GM21360 (cell line): ENCODE data around the gene FRY.

Source experiments
- ATAC-seq: cut with Tn5 transposase; IDR thresholded peaks from one replicate; pipeline ENCODE4 v1.9.1; 2021; ENCODE audit warnings: mild to moderate bottlenecking, moderate library complexity; ENCODE audit not compliant: unreplicated experiment

Gene FRY

DNA sequence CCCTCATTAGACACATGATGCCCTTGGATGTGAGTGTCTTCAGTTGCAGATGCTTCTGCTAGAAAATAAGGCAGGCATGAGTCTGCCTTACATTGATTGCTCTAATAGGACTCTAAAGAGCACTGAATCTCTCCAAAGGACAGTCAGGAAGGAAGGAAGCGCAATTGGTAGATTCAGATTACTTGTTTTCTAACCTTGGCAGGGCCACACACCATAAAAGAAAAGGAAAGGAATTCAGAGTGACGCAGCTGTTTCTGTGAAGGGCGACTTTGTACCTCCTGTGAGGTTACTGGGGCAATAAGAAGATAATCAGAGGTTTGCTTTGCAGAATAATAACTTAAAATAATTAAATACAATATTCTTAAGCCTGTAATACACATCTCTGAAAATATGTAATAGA, 48.0 kb downstream of the FRY start:
- ATAC-seq, result no peak

- no peak for ATAC-seq
Observed at GRCh38 chr13:32080328-32080744, 48.8 kb downstream of the FRY start.

DNA sequence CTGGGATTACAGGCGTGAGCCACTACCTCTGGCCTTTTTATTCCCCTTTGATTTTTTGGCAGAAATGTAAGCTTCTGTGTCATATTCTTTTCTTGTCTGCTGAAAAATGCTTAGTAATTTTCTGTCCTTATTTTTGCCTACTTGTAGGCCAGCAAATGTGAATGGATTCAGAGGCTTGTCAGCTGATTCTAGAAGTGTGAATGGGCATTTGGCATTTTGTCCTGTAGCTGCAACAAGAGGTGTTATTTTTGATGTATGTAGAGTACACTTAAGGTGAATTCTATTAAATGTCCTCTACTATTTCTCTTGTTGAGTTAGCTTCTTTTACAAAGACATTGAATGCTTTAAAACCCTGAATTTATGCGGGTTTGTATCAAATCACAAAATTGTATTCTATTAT, 50.0 kb downstream of the FRY start:
- ATAC-seq, result no peak

DNA sequence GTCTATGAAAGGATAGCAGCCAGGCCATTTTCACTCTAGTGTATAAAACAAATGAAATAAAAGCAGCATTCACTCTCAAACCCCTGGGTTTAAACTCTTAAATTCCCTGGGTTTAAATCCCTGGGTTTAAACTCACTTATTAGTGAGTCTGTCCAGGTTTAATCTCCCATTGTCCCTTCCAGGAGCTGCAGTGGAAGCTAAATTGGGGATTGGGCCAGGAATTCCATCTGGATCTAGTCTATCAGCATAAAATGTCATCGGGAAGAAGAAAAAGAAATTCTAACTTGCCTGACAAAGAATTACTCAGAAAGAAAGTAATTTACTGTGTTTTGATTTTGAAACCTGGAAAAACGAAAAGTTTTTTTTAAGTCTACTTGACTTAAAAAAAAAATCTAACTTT, 54.8 kb downstream of the FRY start:
- no peak for ATAC-seq

DNA sequence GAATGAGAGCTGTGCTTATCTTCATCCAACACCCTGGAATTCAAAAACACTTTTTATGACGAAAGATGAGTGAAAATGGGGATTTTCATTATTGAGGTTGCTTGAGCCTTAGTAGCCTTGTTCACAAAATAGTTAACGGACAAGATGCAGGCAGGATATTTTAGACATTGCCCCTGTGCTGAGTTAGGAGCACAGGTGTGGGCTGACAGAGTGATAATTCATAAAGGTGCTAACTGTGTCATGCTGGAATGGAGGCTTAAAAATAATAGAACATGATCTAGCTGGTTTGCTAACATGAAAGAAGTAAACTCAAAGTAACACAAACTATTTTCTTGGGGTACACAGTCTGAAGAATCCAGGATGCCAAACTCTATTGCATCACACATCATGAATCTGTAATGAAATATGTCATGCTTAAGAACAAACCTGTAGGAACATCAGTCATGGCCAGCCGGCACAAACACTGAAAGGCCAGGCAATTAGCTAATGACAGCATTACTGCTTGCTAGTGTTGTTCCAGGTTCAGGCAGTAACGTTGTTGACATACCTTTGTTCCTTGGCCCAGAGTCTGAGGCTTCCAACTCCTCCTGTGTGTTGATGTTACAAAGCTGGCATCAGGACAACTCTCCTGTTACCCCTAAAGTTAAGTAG, 55.3 kb downstream of the FRY start:
- ATAC-seq, result no peak

DNA sequence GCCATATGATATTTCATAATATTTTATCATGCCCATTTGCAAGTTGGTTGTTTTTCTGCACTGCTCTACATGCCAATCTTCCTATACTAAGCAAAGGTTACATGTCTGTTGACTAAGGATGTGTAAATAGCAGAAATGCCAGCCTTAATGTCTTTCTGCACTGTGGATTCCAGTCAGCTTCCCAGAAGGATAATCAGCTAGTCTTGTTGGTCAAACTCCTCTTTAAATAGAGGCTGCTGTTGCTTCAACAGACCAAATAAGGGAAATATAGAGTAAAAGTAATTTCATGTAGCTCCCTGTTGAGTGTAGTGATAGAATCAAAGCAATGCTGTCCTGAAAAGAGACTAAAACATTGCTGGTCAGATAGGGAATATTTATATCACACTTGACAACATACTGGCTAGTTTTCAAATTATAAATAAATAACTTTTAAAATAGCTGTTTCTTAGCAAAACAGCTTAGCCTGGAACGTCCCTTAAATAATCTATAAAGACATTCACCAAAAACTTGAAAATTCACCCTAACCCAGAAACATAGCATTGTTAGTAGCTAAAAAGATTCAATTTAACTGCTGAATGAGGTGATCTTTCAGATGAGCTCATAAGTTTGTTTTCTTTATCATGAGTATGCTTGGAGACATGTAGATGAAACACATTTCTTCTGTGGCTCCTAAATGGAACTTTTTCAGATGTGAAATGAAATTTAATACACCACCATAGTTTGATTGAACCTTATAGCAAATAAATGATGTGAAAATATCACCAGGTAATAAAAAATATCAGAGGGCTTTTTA, 56.6 kb downstream of the FRY start:
- ATAC-seq, result no peak

DNA sequence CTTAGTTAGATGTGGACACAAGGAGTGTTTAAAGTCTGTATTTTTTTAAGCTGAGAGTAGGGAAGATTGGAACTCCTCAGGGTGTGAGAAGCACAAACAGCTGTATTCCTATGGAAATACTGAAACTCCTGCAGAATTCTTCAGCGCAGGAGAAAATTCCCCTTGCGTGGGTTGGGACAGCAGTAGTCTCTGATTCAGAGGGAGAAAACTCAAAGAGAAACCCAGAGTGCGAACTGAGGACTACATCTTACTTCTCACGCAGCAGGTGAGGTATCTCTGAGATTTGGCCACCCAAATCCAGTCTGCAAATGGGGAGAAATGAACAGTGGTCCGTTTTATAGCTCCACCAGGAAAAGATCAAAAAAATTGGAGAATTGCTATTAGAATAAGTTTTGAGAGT, 60.9 kb downstream of the FRY start:
- ATAC-seq, result no peak

DNA sequence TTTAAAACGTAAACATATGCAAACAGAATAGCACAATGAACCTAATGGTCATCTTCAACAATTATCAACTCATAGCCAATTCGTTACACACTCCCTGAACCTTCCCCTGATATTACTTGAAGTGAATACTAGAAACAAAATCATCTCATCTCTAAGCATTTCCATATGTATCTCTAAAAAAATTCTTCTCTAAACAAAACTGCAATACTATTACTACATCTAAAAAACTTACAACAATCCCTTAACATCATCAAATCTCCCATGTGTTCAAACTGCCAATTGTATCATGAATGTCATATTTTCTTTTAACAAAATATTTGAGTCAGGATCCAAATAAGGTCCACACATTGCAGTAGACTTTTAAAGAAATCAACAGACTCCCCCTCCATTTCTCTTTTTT, 61.4 kb downstream of the FRY start:
- ATAC-seq, result no peak

GRCh38 chr13:32098272-32098671, 66.7 kb downstream of the FRY start:
- no peak for ATAC-seq

GRCh38 chr13:32105653-32106313, 74.2 kb downstream of the FRY start:
- ATAC-seq, result no peak

DNA sequence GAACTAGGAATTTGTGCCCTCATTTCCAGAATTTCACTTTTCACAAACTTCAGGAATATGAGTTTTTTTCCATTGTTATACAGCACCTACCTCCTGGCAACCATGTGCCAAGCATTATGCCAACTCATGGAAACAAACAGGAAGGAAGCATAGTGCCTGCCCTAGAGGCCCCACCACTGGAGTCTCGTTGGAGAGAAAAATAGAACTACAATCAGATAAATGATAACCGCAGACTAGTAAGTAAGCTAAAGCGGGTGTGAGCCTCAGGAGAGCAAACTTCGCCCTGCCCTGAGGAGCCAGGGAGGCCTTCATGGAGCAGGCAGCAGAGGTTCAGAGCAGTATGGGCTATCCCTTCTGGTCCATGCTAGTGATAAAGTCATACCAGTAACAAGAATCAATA, 75.9 kb downstream of the FRY start:
- ATAC-seq, result no peak

GRCh38 chr13:32107973-32108372, 76.4 kb downstream of the FRY start:
- no peak for ATAC-seq

DNA sequence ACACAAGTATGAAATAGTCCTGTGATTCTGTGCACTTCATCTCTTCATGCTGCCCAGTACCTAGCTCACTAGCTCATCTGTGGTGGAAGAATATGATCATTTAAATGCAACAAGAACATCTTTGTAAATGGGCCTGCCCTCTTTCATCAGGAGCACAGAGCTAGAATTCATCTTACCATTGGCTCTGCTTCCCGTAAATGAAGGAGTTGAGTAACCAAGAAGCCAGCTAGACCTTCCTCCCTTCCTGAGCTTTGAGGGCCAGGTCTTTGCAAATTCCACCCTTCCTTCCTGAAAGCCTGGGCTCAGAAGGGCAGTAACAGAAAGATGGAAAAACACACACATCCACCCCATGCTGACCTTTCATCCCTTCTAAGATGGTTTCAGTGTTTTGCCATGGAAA, 82.0 kb downstream of the FRY start:
- ATAC-seq, result no peak

DNA sequence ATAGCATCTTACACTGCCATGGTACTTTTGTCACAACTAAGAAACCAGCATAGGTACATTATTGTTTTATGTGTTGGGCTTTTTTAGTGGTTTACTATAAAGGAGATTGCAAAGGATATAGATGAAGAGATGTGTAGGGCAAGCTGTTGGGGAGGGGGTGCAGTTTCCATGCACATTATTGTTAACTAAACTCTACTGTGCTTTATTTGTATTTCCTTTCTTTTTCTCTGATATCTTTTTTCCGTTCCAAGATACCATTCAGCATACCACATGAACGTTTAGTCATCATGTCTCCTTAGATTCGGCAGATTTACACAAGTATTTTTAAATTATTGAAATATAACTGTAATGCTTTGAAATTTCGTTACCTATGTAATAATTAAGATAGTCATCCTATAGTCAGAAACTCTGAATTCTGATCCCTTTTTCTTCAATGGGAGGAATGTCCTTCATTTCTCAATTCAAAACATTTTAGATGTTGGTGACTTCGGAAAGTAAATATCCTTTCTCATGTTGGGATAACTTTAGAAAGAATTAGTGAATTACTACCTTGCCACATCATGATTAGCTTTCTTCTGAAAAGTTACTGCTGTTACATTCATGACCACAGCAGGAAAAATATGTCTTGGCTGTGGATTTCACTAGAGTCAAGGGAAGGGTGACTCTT, 82.8 kb downstream of the FRY start:
- no peak for ATAC-seq

DNA sequence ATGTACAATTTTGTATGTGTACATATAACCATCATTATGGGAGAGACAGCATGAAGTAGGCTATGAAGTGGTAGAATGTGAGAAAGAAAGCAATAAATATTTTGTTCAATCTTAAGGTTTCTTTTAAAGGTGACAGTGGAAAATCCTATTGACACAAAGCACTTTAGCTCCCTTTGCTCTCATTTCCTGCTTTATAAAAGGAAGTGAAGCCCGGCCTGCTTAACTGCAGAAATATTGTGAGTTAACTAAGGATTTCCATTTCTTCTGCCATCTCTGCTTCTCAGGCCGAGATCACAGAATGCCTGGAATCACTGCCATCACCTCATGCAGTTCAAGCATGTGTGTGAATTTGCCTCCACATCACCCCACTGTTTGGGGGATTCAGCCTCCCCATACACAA, 83.5 kb downstream of the FRY start:
- ATAC-seq, result no peak

GRCh38 chr13:32116210-32116609, 84.6 kb downstream of the FRY start:
- ATAC-seq, result no peak

GRCh38 chr13:32117001-32117400, 85.4 kb downstream of the FRY start:
- ATAC-seq, result no peak

DNA sequence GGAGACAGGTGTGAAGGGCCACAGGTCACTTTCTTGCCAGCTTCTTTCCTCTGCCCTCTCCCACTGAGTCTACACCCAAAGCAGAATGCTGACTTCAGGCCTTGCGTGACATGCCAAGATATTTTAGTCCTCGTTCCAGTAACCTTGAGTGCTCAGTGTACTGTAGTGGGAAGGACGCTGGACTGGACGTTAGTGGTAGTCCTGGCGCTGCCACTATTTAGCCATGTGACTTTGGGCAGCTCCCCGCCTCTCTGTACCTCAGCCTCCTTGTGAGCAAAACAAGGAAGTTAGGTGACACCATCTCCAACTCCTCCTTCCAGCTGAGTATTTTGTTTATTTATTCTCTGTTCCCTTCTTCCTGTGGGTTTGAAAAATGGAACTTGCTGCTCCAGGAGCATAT, 86.1 kb downstream of the FRY start:
- no peak for ATAC-seq

DNA sequence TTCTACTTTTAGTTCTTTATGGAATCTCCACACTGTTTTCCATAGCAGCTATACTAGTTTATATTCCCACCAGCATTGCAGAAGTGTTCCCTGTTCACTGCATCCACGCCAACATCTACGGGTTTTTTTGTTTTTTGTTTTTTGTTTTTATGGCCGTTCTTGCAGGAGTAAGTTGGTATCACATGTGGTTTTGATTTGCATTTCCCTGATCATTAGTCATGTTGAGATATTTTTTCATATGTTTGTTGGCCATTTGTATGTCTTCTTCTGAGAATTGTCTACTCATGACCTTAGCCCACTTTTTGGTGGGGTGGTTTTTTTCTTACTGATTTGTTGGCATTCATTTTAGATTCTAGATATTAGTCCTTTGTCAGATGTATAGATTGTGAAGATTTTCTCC, 89.7 kb downstream of the FRY start:
- no peak for ATAC-seq

DNA sequence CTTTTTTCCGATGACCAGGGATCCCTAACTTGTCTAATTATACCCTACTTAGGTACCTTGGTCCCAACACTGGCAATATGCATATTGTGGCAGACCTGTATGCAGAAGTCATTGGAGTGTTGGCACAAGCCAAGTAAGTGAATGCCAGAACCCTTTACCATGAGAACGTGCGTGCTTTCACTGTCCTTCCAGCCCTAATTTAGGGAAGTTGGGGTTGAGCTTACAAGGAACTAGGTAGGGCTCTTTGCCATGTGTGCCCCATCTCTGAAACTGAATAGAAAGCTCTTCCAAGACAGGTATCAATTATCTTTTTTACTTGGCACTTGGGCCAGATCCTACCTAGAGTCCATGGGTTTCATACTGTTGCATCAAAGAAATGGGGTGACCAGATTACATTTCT, 93.2 kb downstream of the FRY start:
- ATAC-seq, result no peak

GRCh38 chr13:32125221-32125689, 93.7 kb downstream of the FRY start:
- ATAC-seq, result no peak

DNA sequence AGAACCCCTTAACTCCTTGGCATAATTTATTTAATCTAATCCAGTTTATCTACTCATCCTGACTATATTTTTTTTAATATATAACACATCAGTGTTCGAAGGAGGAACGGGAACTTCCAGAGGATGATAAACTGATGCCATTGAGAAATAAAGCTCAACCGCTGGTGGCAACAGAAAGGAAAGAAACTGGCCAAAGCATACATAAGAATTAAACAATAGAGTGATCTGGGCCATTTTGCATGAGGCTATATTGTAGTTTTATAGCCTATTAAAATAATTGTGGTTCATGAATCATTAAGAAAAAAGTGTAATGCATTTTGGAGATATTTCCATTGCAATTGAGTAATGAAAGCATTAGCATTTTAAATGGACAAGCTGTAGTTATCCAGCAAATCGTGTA, 94.2 kb downstream of the FRY start:
- ATAC-seq, result no peak
